Occipital lobe (tissue), 2 donors: ENCODE data around the gene KRTAP5-11. TPM values are rescaled to one million over a fixed set of nuclear protein-coding genes. Genes with fewer than 3 reads are reported as not detected.
"Not testable (repeated sequence)": the region's sequence is repeated elsewhere in the genome, so short reads cannot be mapped to it uniquely, and the experiment has no call there.

Experiments
- DNase-seq: peaks from one replicate; lab custom pipeline; 2025; lab: John Stamatoyannopoulos, UW
- total RNA-seq: library from RNA; depleted of rRNA; stranded (reverse); fragments of >200 nt; gene quantifications from one replicate; pipeline ENCODE4 v1.2.3, GENCODE V29; 2014

Gene KRTAP5-11
- total RNA-seq, 1 donor from 2014 or later: not detected

DNA sequence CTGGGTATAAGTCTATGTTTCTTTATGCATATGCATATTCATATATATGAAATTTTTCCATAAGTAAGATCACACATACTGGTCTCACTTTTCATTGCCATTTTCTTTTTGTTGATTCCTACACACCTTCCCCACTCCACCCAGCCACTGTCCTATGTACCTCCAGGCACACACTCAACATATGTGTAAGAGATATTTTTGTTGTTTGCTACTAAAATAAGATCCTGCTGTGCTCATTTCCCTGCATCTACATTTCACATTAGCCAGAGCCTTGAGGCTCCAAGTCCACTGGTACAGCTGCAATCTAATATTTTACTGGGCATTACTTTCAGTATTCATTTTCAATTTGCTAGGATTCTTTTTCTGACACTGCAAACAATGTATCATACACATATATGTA lies 25.4 kb downstream of the KRTAP5-11 start:
- no peak for DNase-seq

DNA sequence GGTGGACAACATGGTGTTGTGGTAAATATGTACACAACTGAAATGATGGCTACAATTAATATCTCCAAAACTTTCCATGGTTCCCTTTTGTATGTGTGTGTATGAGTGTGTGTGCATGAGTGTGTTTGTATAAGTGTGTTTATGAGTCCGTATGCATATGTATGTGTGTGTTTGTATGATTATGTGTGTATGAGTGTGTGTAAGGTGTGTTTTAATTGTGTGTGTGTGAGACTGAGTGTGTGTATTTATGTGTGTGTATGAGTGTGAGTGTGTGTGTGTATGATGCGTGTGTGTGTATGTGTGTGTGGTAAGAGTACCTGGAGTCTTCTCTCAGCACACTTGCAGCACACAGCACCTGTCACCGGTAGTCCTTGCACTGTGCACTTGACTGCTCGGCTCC lies 26.7 kb downstream of the KRTAP5-11 start:
- DNase-seq: no peak

DNA sequence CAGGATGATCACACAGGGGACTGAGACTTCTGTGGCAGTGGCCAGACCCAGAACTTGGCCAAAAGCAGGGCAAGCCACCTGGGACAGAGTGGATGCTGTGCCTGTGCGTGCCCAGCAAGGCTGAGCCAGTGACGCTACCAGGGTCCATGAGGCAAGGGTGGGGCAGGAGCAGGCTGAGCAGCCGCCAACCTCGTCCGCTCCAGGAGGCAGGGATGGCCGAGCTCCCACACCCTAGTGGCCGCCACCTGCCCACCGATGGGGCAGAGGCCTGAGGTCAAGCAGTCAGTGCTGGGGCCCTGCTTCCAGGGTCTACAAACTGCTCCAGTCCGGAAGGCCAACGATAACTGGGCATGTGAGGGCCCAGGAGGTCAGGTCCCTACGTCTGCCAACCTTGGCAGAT lies 27.2 kb downstream of the KRTAP5-11 start:
- DNase-seq: no peak

DNA sequence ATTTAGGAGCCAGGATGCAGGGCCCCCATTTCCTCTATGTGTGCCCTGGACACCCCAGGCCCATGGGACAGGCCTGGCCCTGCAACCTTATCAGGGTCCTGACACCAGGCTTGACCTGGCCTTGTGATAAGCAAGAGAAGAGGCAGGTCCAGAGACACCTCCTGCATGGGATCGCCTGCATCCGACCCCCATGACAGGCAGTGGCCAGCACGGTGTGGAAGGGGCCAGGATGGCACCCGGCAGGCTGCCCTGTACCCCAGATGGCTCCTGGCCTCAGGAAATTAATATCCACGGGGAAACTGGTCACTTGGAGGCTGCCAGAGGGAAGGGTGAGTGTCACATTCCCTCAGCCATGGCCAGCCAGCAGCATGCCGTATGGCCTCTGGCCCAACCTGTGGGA lies 27.7 kb downstream of the KRTAP5-11 start:
- DNase-seq: no peak

DNA sequence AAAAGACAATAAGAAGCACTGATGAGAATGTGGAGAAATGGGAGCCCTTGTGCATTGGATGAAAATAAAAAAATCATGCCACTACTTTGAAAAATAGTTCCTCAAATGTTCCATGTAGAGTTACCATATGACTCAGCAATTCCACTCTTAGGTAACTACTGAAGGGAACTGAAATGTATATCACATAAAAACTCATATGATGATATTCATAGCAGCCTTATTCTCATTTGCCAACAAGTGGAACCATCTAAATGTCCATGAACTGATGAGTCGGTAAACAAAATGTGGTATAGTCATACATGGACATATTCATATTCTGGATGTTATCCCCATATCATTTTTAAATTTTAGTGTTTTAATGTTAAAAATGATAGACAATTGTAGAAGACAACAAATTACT lies 31.0 kb downstream of the KRTAP5-11 start:
- no peak for DNase-seq

DNA sequence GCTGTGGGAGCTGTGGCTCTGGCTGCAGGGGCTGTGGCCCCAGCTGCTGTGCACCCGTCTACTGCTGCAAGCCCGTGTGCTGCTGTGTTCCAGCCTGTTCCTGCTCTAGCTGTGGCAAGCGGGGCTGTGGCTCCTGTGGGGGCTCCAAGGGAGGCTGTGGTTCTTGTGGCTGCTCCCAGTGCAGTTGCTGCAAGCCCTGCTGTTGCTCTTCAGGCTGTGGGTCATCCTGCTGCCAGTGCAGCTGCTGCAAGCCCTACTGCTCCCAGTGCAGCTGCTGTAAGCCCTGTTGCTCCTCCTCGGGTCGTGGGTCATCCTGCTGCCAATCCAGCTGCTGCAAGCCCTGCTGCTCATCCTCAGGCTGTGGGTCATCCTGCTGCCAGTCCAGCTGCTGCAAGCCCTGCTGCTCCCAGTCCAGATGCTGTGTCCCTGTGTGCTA lies 33.9 kb downstream of the KRTAP5-11 start:
- DNase-seq: no peak

DNA sequence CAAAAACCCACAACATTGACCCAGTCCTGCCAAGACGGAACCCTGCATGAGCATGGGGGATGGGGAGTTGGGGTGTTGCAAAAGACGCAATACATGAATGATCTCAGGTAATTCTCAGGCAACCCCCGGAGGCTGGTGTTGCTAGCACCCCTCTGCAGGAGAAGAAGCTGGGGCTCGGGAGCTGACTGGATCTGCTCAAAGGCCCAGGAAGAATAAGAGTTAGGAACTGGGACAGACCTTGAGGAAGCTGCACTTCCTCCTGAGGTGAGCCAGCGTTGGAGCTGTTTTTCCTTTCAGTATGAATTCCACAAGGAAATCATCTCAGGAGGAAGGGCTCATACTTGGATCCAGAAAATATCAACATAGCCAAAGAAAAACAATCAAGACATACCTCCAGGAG lies 34.6 kb downstream of the KRTAP5-11 start, which contains the start of gene KRTAP5-9:
KRTAP5-9 (plus strand) TSS at position 301 of the 400 bp plus-strand sequence. CDS start 238 bp downstream, outside the sequence.
- DNase-seq: no peak

DNA sequence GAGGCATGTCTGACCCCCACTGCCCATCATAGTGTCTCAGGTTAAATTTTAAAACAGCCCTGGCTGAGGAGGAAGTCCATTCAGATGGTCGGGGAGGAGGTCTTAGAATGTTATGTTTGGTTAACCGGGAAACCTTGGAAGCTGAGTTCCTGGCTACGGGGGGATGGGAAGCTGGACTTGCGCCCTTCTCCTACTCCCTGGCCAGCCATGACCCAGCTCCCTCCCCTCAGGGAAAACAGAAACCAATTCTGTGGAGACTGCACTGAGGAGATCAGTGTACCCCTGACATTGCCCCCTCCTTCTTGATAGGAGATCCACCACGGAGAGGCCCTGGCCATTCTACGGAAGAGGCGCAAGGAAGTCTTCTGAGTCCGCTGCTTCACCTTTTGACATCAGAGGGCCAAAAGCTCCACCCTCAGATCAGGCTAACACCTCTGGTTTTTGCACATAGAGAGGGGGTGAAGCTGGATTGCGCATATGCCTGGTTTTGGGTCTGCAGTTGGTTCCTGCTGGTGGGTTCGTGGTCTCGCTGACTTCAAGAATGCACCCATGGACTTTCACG lies 37.2 kb downstream of the KRTAP5-11 start:
- no peak for DNase-seq

DNA sequence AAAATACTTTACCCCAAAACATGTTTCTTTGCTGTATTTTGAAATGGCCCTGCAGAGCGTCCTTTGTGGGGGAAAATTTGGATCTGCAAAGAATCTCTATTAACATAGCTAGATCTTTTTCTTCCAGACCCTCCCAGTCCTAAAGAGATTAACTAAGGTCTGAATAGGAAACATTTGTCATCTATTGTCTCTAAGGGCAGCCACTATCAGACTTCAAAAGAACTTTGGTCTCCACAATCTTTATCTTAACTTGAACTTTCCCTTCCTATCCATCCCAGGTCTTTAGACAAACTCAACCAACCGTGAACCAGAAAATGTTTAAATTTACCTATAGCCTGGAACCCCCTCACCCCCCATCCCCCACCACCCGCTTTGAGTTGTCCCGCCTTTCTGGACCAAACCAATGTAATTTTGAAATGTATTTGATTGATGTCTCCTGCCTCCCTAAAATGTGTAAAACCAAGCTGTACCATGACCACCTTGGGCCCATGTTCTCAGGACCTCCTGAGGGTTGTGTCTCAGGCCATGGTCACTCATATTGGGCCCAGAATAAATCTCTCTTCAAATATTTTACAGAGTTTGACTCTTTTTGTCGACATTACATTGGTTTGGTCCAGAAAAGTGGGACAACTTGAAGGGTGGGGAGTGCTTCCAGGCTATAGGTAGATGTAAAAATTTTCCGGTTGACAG lies 38.0 kb downstream of the KRTAP5-11 start:
- DNase-seq: no peak

DNA sequence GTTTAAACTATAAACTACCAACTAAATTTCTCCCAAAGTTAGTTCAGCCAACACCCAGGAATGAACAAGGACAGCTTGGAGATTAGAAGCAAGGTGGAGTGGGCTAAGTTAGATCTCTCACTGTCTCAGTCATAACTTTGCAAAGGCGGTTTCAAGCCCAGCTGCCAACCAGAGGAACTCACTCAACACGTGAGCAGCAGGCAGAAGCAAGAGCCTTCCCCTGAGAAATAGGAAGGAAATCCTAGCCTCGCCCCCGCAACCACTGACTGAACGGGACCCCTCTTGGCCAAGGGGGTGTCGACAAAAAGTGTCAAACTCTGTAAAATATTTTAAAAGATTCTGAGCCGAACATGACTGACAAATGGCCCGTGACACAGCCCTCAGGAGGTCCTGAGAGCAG lies 38.8 kb downstream of the KRTAP5-11 start:
- DNase-seq: no peak

DNA sequence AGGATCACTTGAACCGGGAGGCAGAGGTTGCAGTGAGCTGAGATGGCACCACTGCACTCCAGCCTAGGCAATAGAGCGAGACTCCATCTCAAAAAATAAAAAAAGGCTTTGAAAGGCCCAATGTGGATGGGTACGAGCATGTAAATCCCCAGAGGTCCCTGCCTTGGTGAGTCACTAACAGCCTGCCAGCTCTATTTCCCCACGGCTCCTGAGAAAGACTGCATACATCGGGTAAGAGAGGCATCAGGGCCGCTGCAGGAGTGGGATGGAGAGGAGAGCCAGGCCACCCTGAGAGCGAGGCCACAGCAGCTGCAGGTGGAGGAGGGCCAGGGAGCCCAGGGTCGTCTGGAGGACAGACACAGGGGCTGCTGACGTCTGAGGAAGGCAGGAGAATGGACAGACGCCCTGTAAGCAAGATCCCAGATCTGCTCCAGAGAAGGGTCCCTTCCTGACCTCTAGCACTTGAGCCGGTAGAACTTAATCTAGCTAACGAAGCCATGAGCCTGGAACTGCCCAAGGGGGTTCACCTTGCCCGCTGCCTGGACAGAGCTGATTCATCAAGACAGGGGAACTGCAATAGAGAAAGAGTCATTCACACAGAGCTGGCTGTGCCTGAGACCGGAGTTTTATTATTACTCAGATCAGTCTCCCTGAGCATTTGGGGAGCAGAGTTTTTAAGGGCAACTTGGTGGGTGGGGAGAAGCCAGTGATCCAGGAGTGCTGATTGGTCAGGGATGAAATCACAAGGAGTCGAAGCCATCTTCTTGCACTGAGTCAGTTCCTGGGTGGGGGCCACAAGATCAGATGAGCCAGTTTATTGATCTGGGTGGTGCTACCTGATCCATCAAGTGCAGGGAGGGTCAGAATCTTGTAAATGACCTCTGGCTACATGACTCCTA lies 39.5 kb downstream of the KRTAP5-11 start:
- no peak for DNase-seq

DNA sequence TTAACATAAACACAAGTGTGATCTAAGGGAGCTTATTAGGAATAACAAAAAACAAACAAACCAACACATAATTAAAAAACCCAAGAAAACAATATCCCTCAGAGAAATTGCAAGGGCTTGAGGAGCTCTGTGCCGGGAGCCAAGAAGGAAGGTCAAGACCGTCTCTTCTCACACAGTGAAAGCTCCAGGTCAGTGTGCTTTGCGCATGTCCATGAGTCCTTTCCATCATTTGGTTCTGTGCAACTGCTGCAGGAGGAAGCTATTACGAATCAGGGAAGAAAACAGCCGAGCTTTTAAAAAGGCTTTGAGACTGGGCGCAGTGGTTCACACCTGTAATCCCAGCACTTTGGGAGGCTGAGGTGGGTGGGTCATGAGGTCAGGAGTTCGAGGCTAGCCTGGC lies 40.3 kb downstream of the KRTAP5-11 start:
- DNase-seq: no peak

DNA sequence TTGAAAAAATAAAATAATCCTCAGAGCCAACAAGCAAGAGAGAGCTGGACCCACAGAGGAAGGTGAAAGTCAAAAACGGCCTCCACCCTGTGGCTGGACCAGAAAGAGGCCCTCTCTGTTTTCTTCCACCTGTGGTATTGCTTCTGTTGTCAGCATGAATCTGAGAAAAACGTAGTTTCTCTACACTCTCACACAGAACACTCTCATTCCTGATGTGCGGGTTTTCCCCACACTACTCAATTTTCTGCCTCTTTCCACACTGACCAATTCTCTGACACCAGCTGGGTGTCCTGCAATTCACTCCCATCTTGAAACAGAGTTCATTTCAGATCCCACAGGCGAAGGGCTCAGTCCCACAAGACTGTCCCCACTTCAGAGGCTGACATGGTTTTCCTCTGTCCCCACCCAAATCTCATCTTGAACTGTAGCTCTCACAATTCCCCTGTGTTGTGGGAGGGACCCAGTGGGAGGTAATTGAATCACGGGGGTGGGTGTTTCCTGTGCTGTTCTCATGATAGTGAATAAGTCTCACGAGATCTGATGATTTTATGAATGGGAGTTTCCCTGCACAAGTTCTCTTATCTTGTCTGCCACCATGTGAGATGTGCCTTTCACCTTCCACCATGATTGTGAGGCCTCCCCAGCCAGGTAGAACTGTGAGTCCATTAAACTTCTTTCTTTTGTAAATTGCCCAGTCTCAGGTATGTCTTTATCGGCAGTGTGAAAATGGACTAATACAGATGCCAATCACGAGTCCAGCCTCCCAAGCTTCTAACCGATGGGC lies 42.0 kb downstream of the KRTAP5-11 start:
- not testable (repeated sequence) for DNase-seq

DNA sequence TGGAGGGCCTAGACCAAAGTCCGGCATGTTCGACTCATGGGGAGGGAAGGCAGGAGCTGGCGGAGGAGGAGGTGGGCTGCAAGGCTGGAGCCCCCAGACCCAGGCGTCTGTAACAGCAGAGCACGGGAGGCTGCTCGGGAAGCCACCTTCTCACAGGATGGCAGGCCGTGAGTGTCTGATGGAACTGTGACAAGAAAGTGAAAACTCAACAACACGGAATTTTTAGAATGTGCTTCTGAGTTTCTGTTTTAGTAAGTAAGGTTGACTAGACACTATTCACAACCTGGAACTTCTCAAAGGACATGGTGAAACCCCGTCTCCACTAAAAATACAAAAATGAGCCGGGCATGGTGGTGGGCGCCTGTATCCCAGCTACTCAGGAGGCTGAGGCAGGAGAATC lies 42.7 kb downstream of the KRTAP5-11 start:
- DNase-seq: not testable (repeated sequence)

DNA sequence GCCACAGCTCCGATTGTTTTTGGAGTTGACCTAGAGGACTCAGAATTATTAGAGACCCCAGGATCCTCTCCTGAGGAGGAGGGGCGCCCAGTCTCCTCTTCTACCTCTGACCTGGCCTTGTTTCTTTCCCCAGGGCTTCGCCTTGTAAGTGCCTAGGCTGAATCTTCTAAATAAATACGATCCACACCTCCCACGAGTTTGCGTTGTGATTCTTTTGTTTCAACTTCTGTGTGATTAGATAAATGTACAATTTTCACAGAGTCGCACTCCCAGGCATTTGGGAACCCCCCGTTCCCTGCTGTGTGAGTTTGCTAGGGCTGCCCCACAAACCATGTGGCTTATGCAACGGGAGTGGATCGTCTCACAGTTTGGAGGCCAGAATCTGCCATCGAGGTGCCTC lies 43.7 kb downstream of the KRTAP5-11 start:
- no peak for DNase-seq

DNA sequence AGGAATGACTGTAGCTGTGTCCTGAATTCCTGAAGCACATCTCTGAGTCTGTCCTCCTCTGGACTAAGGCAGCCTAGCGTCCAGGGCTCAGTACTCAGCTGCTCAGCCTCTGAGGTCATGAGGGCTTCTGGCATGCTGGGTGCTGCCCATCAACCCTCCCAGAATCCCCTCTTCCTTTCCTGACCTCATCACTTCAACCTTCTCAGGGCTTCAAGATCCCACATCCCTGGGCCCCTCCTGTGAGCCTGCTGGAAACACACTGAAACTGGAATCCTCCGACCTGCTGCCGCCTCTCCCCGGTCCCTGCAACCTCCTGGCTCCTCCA lies 44.0 kb downstream of the KRTAP5-11 start:
- DNase-seq: no peak

DNA sequence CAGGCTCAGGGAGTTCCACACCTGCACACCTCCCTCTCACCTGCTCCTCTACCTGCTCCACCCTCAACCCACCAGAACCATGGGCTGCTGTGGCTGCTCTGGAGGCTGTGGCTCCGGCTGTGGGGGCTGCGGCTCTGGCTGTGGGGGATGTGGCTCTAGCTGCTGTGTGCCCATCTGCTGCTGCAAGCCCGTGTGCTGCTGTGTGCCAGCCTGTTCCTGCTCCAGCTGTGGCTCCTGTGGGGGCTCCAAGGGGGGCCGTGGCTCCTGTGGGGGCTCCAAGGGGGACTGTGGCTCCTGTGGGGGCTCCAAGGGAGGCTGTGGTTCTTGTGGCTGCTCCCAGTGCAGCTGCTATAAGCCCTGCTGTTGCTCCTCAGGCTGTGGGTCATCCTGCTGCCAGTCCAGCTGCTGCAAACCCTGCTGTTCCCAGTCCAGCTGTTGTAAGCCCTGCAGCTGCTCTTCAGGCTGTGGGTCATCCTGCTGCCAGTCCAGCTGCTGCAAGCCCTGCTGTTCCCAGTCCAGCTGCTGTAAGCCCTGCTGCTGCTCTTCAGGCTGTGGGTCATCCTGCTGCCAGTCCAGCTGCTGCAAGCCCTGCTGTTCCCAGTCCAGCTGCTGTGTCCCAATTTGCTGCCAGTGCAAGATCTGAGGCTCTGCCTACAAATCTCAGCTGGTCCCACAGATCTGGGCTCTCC lies 44.6 kb downstream of the KRTAP5-11 start, which contains the start of gene KRTAP5-8:
KRTAP5-8 (plus strand) TSS at position 49 of the 689 bp plus-strand sequence; CDS start at position 80, 31 bp downstream.
- not testable (repeated sequence) for DNase-seq

DNA sequence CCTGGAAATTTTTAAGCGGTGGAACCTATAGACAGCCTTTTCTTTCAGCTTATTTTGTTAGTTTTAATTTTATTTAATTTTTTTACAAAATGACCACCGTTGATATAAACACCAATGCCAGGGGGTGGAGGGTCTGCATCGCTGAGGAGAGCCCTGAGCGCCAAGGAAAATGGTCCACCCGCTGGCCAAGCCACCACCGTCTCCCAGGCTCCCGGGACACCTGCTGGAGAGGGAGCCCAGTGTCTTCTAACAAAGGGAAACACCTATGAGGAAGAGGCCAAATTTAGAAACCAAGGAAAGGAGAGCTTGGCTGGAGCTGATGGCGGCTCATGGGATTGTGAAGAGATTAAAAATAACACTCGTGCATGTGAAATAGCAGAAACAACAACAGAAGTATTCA lies 45.1 kb downstream of the KRTAP5-11 start:
- DNase-seq: no peak

DNA sequence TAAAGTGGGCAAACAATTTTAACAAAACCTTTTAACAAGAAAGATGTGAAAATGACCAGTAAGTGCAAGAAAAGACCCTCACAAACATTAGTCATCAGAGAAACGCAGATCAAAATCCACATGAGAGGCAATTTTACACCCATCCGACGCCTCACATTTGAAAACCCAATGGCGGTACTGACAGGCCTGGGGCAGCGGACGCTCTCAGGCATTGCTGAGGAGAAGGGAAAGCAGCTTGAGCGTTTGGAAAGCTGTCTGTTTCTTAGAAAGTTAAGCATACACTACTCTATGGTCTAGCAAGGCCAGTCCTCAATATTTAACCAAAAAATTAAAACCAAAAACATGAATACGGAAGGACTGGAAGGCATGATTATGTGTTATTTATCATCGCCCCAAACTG lies 46.9 kb downstream of the KRTAP5-11 start:
- DNase-seq: no peak

DNA sequence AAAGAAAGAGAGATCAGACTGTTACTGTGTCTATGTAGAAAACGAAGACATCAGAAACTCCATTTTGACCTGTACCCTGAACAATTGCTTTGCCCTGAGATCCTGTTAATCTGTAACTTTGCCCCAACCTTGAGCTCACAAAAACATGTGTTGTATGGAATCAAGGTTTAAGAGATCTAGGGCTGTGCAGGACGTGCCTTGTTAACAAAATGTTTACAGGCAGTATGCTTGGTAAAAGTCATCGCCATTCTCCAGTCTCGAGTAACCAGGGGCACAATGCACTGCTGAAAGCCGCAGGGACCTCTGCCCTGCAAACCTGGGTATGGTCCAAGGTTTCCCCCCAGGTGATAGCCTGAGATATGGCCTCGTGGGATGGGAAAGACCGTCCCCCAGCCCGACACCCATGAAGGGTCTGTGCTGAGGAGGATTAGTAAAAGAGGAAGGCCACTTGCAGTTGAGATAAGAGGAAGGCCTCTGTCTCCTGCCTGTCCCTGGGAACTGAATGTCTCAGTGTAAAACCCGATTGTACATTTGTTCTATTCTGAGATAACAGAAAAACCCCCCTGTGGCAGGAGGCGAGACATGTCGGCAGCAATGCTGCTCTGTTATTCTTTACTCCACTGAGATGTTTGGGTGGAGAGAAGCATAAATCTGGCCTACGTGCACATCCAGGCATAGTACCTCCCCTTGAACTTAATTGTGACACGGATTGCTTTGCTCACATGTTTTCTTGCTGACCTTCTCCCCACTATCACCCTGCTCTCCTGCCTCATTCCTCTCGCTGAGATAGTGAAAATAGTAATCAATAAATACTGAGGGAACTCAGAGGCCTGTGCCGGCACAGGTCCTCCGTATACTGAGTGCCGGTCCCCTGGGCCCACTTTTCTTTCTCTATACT lies 47.7 kb downstream of the KRTAP5-11 start:
- not testable (repeated sequence) for DNase-seq
